Measurements from ENCODE around the gene SLC12A7. TPM values are rescaled to one million over a fixed set of nuclear protein-coding genes. Genes with fewer than 3 reads are reported as not detected.
"Not testable (repeated sequence)": the region's sequence is repeated elsewhere in the genome, so short reads cannot be mapped to it uniquely, and the experiment has no call there.

The SLC12A7 gene
- 2.0 to 4.9 TPM (median 3.7 TPM) in 3 replicates for total RNA-seq
- long read RNA-seq, full-length matches to known transcripts: 3 of 5 reads
- long read RNA-seq, partial matches to known transcripts: 1 of 5 reads
- long read RNA-seq, other reads (novel, unspliced or antisense): 1 of 5 reads

DNA sequence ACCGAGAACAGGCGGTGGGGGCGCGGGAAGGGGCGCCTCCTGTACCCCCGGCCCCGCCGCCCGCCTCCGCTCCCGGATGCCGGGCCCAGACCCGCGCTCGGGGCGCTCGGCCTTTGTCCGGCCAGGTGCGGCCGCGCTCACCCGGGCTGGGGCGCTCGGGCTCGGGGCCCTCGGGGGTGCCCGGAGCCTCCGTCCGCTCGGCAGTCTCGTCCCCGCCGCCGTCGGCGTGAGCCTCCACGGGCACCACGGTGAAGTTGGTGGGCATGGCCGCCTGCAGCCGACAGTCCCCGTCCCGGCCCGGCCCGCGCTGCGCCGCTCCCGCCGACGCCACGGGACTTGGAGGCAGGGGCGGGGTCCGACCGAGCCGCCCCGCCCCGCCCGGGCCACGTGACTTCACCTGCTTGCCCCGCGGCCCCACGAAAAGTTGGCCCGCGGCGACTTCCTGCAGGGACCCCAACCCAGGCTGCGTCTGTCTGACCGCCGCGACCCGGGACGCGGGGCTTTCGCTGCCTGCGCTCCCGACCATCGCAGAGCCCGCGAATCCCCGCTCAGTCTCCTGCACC, at the start of gene SLC12A7:
Gene SLC12A7, minus strand, starts transcription at position 337 of the 563 bp plus-strand sequence. Its CDS starts 72 bp downstream, at position 265.
- Mint-ChIP-seq H3K9me3 (ENCODE audit: low read depth) (no peaks in the 10 kb centered on the region), H3K36me3 (ENCODE audit: low read depth) (no peaks in the 10 kb centered on the region), H3K4me3 (ENCODE audit: unreplicated experiment) (peak within 1 kb of the TSS; percentile 72), H3K27ac (ENCODE audit: unreplicated experiment) (no peak within 1 kb of the TSS), H3K27me3 (ENCODE audit: low read depth) (peaks cover 8% of the 10 kb centered on the region), H3K4me1 (ENCODE audit: low read depth) (peaks cover 3% of the 10 kb centered on the region)
- TF ChIP-seq, protein P1, sequence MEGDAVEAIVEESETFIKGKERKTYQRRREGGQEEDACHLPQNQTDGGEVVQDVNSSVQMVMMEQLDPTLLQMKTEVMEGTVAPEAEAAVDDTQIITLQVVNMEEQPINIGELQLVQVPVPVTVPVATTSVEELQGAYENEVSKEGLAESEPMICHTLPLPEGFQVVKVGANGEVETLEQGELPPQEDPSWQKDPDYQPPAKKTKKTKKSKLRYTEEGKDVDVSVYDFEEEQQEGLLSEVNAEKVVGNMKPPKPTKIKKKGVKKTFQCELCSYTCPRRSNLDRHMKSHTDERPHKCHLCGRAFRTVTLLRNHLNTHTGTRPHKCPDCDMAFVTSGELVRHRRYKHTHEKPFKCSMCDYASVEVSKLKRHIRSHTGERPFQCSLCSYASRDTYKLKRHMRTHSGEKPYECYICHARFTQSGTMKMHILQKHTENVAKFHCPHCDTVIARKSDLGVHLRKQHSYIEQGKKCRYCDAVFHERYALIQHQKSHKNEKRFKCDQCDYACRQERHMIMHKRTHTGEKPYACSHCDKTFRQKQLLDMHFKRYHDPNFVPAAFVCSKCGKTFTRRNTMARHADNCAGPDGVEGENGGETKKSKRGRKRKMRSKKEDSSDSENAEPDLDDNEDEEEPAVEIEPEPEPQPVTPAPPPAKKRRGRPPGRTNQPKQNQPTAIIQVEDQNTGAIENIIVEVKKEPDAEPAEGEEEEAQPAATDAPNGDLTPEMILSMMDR (IDR thresholded peaks at IDR 0.05): no peak
- no peak for DNase-seq (ENCODE audit: low spot score)

DNA sequence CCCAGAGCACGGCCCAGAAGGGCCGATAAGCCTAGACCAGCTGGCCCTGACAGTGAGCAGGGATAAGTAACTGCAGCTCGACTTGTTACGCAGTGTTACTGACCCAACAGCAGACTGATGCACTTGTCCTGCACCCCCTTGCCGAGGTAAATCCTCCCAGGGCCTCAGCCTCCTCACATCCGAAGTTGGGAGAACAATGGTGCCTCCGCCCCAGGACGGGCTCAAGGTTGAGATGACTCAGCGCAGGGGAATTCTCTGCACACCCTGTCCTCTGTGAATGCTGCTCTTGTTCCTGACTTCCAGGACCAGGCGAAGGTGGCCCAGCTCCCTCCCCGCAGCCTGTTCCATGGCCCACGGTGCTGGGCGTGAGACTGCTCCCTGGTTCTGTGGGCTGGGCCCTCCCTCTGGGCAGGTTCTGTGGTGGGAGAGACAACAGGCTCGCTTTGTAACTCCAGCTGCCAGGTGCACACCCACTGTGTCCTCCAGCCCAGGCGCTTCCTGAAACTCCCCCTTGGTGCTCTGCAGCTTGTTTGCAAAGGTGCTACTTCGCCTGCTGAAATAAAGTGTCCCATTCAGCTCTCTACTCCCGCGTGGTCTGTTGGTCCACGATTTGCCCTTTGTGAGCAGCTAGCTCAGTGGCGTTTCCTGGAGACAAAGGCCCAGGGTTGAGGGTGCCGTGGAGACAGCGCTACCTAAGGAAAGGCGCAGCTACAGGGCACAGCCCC, 49.4 kb upstream of the SLC12A7 start:
- Mint-ChIP-seq H3K4me1 (ENCODE audit: low read depth) (no peaks in the 10 kb centered on the region), H3K27ac (ENCODE audit: unreplicated experiment) (no peak overlapping the region), H3K27me3 (ENCODE audit: low read depth) (peaks cover 45% of the 10 kb centered on the region), H3K9me3 (ENCODE audit: low read depth) (no peaks in the 10 kb centered on the region), H3K4me3 (ENCODE audit: unreplicated experiment) (no peak overlapping the region), H3K36me3 (ENCODE audit: low read depth) (no peaks in the 10 kb centered on the region)
- DNase-seq (ENCODE audit: low spot score): no peak
- TF ChIP-seq, protein P1 (IDR thresholded peaks at IDR 0.05): no peak

GRCh38 chr5:1159774-1160406, 48.0 kb upstream of the SLC12A7 start:
- peaks cover 44% of the 10 kb centered on the region for H3K27me3 Mint-ChIP-seq (ENCODE audit: low read depth)
- TF ChIP-seq, protein P1 (IDR thresholded peaks at IDR 0.05): no peak
- no peaks in the 10 kb centered on the region for H3K36me3 Mint-ChIP-seq (ENCODE audit: low read depth)
- no peaks in the 10 kb centered on the region for H3K9me3 Mint-ChIP-seq (ENCODE audit: low read depth)
- no peak overlapping the region for H3K4me3 Mint-ChIP-seq (ENCODE audit: unreplicated experiment)
- H3K27ac Mint-ChIP-seq (ENCODE audit: unreplicated experiment): no peak overlapping the region
- DNase-seq (ENCODE audit: low spot score): no peak
- H3K4me1 Mint-ChIP-seq (ENCODE audit: low read depth): no peaks in the 10 kb centered on the region

GRCh38 chr5:1159341-1159675, 47.4 kb upstream of the SLC12A7 start:
- TF ChIP-seq, protein P1 (IDR thresholded peaks at IDR 0.05): no peak
- H3K36me3 Mint-ChIP-seq (ENCODE audit: low read depth): no peaks in the 10 kb centered on the region
- no peaks in the 10 kb centered on the region for H3K4me1 Mint-ChIP-seq (ENCODE audit: low read depth)
- no peak overlapping the region for H3K4me3 Mint-ChIP-seq (ENCODE audit: unreplicated experiment)
- no peaks in the 10 kb centered on the region for H3K9me3 Mint-ChIP-seq (ENCODE audit: low read depth)
- H3K27me3 Mint-ChIP-seq (ENCODE audit: low read depth): peaks cover 46% of the 10 kb centered on the region
- no peak overlapping the region for H3K27ac Mint-ChIP-seq (ENCODE audit: unreplicated experiment)
- DNase-seq (ENCODE audit: low spot score): no peak

DNA sequence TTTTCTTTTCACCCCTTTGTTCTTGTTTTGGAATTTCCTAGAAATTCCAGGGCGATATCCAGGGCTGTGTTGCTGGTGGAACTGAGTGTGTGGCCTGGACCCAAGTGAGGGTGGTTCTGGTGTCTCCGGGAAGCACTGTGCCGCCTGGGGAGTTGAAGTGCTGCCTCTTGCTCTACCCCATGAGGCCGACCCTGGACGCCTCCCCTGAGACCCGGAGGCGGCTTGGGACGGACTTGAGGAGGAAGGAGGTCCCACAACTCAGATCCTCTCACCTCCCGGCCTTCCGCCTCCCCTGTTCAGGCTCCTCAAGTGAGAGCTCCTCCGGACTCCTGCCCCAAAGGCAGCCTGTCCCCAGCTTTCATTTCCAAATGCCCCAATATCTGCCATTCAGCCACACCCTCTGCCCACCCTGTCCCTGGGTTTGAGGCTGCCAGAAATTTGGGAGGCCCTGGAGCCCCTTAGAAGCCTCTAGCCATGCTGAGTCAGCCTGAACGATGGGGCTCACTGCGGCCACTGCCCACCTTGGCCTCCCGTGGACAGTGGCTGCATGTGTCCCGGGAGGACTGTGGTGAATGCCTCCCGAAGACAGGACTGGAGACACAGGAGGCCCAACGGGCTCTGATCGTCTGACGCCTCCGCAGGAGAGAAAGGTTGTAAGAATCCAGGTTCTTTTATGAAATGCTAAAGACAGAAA, 46.9 kb upstream of the SLC12A7 start:
- no peak for DNase-seq (ENCODE audit: low spot score)
- no peaks in the 10 kb centered on the region for H3K36me3 Mint-ChIP-seq (ENCODE audit: low read depth)
- TF ChIP-seq, protein P1 (IDR thresholded peaks at IDR 0.05): no peak
- no peak overlapping the region for H3K4me3 Mint-ChIP-seq (ENCODE audit: unreplicated experiment)
- no peaks in the 10 kb centered on the region for H3K9me3 Mint-ChIP-seq (ENCODE audit: low read depth)
- H3K4me1 Mint-ChIP-seq (ENCODE audit: low read depth): no peaks in the 10 kb centered on the region
- H3K27ac Mint-ChIP-seq (ENCODE audit: unreplicated experiment): no peak overlapping the region
- peaks cover 51% of the 10 kb centered on the region for H3K27me3 Mint-ChIP-seq (ENCODE audit: low read depth)

DNA sequence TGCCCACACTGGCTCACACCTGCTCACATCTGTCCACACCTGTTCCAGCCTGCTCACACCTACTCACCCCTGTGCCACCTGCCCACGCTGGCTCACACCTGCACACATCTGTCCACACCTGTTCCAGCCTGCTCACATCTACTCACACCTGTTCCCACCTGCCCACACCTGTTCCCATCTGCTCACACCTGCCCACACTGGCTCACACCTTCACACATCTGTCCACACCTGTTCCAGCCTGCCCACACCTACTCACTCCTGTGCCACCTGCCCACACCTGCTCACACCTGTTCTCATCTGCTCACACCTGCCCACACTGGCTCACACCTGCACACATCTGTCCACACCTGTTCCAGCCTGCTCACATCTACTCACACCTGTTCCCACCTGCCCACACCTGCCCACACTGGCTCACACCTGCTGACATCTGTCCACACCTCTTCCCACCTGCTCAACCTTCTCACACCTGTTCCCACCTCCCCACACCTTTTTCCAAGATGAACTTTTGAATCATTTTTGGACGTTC, 45.7 kb upstream of the SLC12A7 start:
- H3K27me3 Mint-ChIP-seq (ENCODE audit: low read depth): peaks cover 55% of the 10 kb centered on the region
- H3K9me3 Mint-ChIP-seq (ENCODE audit: low read depth); DNase-seq (ENCODE audit: low spot score); H3K4me1 Mint-ChIP-seq (ENCODE audit: low read depth); H3K4me3 Mint-ChIP-seq (ENCODE audit: unreplicated experiment); H3K36me3 Mint-ChIP-seq (ENCODE audit: low read depth); H3K27ac Mint-ChIP-seq (ENCODE audit: unreplicated experiment): not testable (repeated sequence)

Data from chondrocyte (in vitro differentiated cells).